Hepatocyte (in vitro differentiated cells): Measurements from ENCODE around the gene NR2F1-AS1. TPM values are rescaled to one million over a fixed set of nuclear protein-coding genes. Genes with fewer than 3 reads are reported as not detected.

ENCODE experiments used
- DNase-seq: peaks from one replicate; pipeline ENCODE4 v3.0.0-alpha.2; 2016; ENCODE audit warnings: low spot score
- H2AFZ ChIP-seq: fragments of 200-600 bp; sonication (generic); 2 replicates; pipeline ENCODE4 v1.6.0; 2016; ENCODE audit warnings: antibody characterized with exemption, mild to moderate bottlenecking
- H3K27ac ChIP-seq: fragments of 200-600 bp; sonication (generic); 2 replicates; pipeline ENCODE4 v1.5.1; 2016; ENCODE audit warnings: mild to moderate bottlenecking
- H3K27me3 ChIP-seq: fragments of 200-600 bp; sonication (generic); 2 replicates; pipeline ENCODE4 v1.6.1; 2016
- H3K36me3 ChIP-seq: fragments of 200-600 bp; sonication (generic); replicated peaks from 2 replicates; pipeline ENCODE4 v1.5.1; 2016; ENCODE audit warnings: low read depth; ENCODE audit not compliant: insufficient read depth
- H3K4me1 ChIP-seq: fragments of 200-600 bp; sonication (generic); 2 replicates; pipeline ENCODE4 v1.5.1; 2016; ENCODE audit warnings: mild to moderate bottlenecking, moderate library complexity; ENCODE audit not compliant: insufficient read depth
- H3K4me2 ChIP-seq: fragments of 200-600 bp; sonication (generic); 2 replicates; pipeline ENCODE4 v1.6.0; 2016
- H3K4me3 ChIP-seq: fragments of 200-600 bp; sonication (generic); 2 replicates; pipeline ENCODE4 v1.5.1; 2016; ENCODE audit warnings: mild to moderate bottlenecking
- H3K79me2 ChIP-seq: fragments of 200-600 bp; sonication (generic); 2 replicates; pipeline ENCODE4 v1.6.0; 2017; ENCODE audit warnings: mild to moderate bottlenecking
- H3K9me2 ChIP-seq: fragments of 200-600 bp; sonication (generic); replicated peaks from 2 replicates; pipeline ENCODE4 v1.6.0; 2017; ENCODE audit warnings: mild to moderate bottlenecking; ENCODE audit not compliant: insufficient read depth
- H3K9me3 ChIP-seq: fragments of 200-600 bp; sonication (generic); 2 replicates; pipeline ENCODE4 v1.5.1; 2016; ENCODE audit warnings: low read depth, mild to moderate bottlenecking
- H4K20me1 ChIP-seq: fragments of 200-600 bp; sonication (generic); 2 replicates; pipeline ENCODE4 v1.6.0; 2016; ENCODE audit warnings: mild to moderate bottlenecking; ENCODE audit not compliant: insufficient read depth, poor library complexity, severe bottlenecking
- CTCF ChIP-seq: fragments of 200-600 bp; sonication (generic); IDR thresholded peaks from 2 replicates; pipeline ENCODE4 v1.5.1; 2016; ENCODE audit warnings: antibody characterized with exemption, mild to moderate bottlenecking; ENCODE audit not compliant: poor library complexity
- EZH2 ChIP-seq: fragments of 200-600 bp; sonication (generic); IDR thresholded peaks from 2 replicates; pipeline ENCODE4 v1.6.1; 2016; ENCODE audit warnings: antibody characterized with exemption, mild to moderate bottlenecking, borderline replicate concordance
- EZH2phosphoT487 ChIP-seq: fragments of 200-600 bp; sonication (generic); IDR thresholded peaks from one replicate; pipeline ENCODE4 v1.6.1; 2018; ENCODE audit warnings: antibody characterized with exemption, mild to moderate bottlenecking, low read depth, moderate library complexity; ENCODE audit not compliant: unreplicated experiment, severe bottlenecking
- whole genome bisulfite sequencing: methylation state at CpG from one replicate; pipeline ENCODE4 v1.1.6; 2016; ENCODE audit warnings: low lambda C conversion rate; ENCODE audit errors: missing lambda C conversion rate; 5-methylcytosine and 5-hydroxymethylcytosine counted together
- polyA plus RNA-seq: library from polyadenylated mRNA; unstranded; fragments of >200 nt; fragmentation: Nextera tagmentation; extraction: Ambion mirVana; gene quantifications from 2 replicates; pipeline ENCODE4 v1.2.1, GENCODE V29; 2016
- total RNA-seq: library from RNA; depleted of rRNA; stranded (reverse); fragments of >200 nt; gene quantifications from 2 replicates; pipeline ENCODE4 v1.2.3, GENCODE V29; 2014

The NR2F1-AS1 gene
- total and polyA plus RNA-seq, 2 experiments from 2014 or later, result 8.4 to 8.6 TPM

DNA sequence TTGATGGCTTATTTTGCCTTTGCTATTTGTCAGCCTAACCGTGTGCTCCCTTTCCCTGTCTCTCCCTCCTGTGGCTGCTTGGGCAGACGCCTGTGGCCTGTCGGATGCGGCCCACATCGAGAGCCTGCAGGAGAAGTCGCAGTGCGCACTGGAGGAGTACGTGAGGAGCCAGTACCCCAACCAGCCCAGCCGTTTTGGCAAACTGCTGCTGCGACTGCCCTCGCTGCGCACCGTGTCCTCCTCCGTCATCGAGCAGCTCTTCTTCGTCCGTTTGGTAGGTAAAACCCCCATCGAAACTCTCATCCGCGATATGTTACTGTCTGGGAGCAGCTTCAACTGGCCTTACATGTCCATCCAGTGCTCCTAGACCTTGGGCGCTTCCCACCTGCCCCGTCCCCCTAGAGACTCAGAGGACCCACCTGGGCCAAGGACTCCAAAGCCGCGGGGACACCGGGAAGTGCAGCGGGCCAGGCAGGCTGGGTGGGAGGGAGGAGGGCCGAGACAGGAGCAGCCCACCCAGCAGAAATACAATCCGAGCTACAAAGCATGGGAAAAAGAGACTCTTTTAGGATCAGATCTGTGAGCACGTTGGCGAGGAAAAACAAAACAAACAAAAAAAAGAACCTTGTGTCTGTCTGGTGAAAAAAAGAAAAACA, 12.6 kb upstream of the NR2F1-AS1 start:
- no peaks in the 10 kb centered on the region for H3K36me3 ChIP-seq
- H3K27me3 ChIP-seq, result peaks cover 99% of the 10 kb centered on the region
- H3K4me1 ChIP-seq, result no peaks in the 10 kb centered on the region
- H3K79me2 ChIP-seq, result no peaks in the 10 kb centered on the region
- no peak overlapping the region for H3K4me3 ChIP-seq
- H3K27ac ChIP-seq, result no peak overlapping the region
- H3K9me2 ChIP-seq, result no peaks in the 10 kb centered on the region
- 27% methylated on average over 30 of the region's 30 CpGs for WGBS
- no peak for DNase-seq
- TF ChIP-seq EZH2 (no peak), EZH2phosphoT487 (no peak), CTCF (no peak)
- H3K4me2 ChIP-seq, result no peak overlapping the region
- H4K20me1 ChIP-seq, result no peaks in the 10 kb centered on the region
- no peak overlapping the region for H2AFZ ChIP-seq
- H3K9me3 ChIP-seq, result no peaks in the 10 kb centered on the region

GRCh38 chr5:93592883-93593282, 11.9 kb upstream of the NR2F1-AS1 start:
- Histone ChIP-seq H3K4me1 (no peaks in the 10 kb centered on the region), H3K4me3 (no peak overlapping the region), H3K27ac (no peak overlapping the region), H3K9me3 (no peaks in the 10 kb centered on the region), H3K27me3 (peaks cover 96% of the 10 kb centered on the region), H3K9me2 (no peaks in the 10 kb centered on the region), H4K20me1 (no peaks in the 10 kb centered on the region), H3K4me2 (no peak overlapping the region), H3K79me2 (no peaks in the 10 kb centered on the region), H2AFZ (no peak overlapping the region), H3K36me3 (no peaks in the 10 kb centered on the region)
- WGBS, result 49% methylated on average over 5 of the region's 5 CpGs
- no peak for DNase-seq
- TF ChIP-seq EZH2 (no peak), EZH2phosphoT487 (no peak), CTCF (no peak)

DNA sequence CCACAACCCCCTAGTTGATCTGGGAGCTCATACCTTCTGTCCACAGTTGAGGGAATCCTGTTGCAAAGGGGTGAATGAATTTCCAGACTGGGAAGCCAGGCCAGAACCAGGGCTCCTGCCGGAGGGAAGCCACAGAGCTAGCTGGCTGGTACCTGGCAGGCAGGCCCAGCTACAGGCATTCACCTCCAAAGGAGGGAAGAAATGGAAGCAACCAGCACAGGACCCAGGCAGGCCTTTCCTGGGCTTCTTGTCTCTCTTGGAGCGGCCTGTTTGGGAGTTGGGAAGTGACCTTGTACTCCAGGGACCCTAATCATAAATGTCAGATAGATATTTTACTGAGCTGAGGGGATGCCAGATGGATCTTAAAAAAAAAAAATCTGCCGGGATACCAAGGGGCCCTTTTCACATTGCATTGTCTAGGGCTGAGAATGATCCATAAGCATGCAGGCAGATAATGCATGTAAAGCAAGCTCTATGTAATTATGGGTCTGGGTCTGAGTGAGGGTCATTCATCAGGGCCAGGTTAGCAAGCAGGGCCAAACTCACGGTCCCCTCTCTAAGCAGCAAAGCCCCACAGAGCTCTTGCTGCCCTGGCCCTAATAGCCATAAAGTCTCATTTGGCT, 10.4 kb upstream of the NR2F1-AS1 start:
- Histone ChIP-seq H3K4me1 (no peaks in the 10 kb centered on the region), H3K27ac (no peak overlapping the region), H3K4me3 (no peak overlapping the region), H3K4me2 (no peak overlapping the region), H3K27me3 (peaks cover 96% of the 10 kb centered on the region), H3K79me2 (peaks cover 2% of the 10 kb centered on the region), H3K9me3 (no peaks in the 10 kb centered on the region), H2AFZ (no peak overlapping the region), H3K36me3 (no peaks in the 10 kb centered on the region), H4K20me1 (peaks cover 7% of the 10 kb centered on the region), H3K9me2 (no peaks in the 10 kb centered on the region)
- WGBS, result 80% methylated on average over 4 of the region's 4 CpGs
- no peak for DNase-seq
- no peak for TF ChIP-seq CTCF
- no peak for TF ChIP-seq EZH2
- no peak for TF ChIP-seq EZH2phosphoT487
